Coronary artery (tissue), 2 donors: ENCODE measurements around the gene DNASE1L2.
"Not testable (repeated sequence)": the region's sequence is repeated elsewhere in the genome, so short reads cannot be mapped to it uniquely, and the experiment has no call there.

ENCODE experiments used
- DNase-seq: peaks from one replicate; pipeline ENCODE4 v3.0.0-alpha.2; 2017; ENCODE audit warnings: low spot score
- H3K27ac ChIP-seq, 2 donors: fragments of 200-600 bp; sonication (generic); one replicate each; pipeline ENCODE4 v1.5.1; 2016 to 2019
- H3K4me3 ChIP-seq: fragments of 200-600 bp; sonication (generic); 2 replicates; pipeline ENCODE4 v1.5.1; 2016; ENCODE audit warnings: mild to moderate bottlenecking, moderate library complexity
- CTCF ChIP-seq: fragments of 200-600 bp; sonication (generic); IDR thresholded peaks from one replicate; pipeline ENCODE4 v1.5.1; 2019; ENCODE audit warnings: antibody characterized with exemption

The DNASE1L2 gene

GRCh38 chr16:2196981-2197511 is 39.2 kb upstream of the DNASE1L2 start:
- no peak overlapping the region for H3K27ac ChIP-seq
- H3K4me3 ChIP-seq: peak overlapping the region; percentile 78
- TF ChIP-seq CTCF: no peak
- DNase-seq: no peak

- Histone ChIP-seq H3K4me3 (no peak overlapping the region), H3K27ac (no peak overlapping the region)
- no peak for DNase-seq
- TF ChIP-seq CTCF: no peak
Observed at GRCh38 chr16:2197765-2198164, 38.5 kb upstream of the DNASE1L2 start.

- H3K4me3 ChIP-seq: no peak overlapping the region
- no peak for DNase-seq
- TF ChIP-seq CTCF: no peak
- no peak overlapping the region for H3K27ac ChIP-seq
Observed at GRCh38 chr16:2198283-2198682, 38.0 kb upstream of the DNASE1L2 start.

DNA sequence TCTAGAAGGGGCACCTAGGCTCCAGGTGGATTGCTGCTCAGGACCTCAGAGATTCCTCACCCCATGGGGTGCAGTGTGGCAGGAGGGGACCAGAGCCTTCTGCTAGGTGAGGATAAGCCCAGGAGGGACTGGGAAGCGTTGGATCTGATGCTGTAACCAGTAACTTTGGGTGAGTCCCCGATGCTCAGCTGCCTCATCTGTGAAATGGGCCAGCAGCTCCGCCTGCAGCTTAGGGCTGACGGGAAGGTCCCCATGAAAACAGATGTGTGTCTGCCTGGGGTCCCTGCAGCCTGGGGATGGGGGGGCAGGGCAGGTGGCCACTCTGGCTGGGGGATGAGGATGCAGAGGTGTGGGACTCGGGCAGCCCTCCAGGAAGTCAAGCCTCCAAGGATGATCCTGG is 37.1 kb upstream of the DNASE1L2 start:
- no peak for TF ChIP-seq CTCF
- Histone ChIP-seq H3K4me3 (no peak overlapping the region), H3K27ac (no peak overlapping the region)
- DNase-seq: no peak

GRCh38 chr16:2199621-2200139 is 36.6 kb upstream of the DNASE1L2 start:
- no peak overlapping the region for H3K4me3 ChIP-seq
- TF ChIP-seq CTCF: no peak

GRCh38 chr16:2200313-2200712 is 35.9 kb upstream of the DNASE1L2 start:
- no peak for DNase-seq
- H3K27ac ChIP-seq: no peak overlapping the region
- TF ChIP-seq CTCF: no peak
- no peak overlapping the region for H3K4me3 ChIP-seq

More at GRCh38 chr16:2199621-2200139, 36.6 kb upstream of the DNASE1L2 start:
- H3K27ac ChIP-seq: no peak overlapping the region
- DNase-seq: no peak

GRCh38 chr16:2203119-2203688 is 33.0 kb upstream of the DNASE1L2 start:
- DNase-seq, H3K27ac ChIP-seq, H3K4me3 ChIP-seq: not testable (repeated sequence)
